VCaP (cell line): ENCODE results near the gene EID1.

Experiments used
- H3K27ac ChIP-seq: fragments of 450-650 bp; 2 replicates; pipeline ENCODE4 v1.5.1; 2017
- TF ChIP-seq, protein P1 (sequence below): fragments of 450-650 bp; conservative IDR thresholded peaks from 2 replicates; pipeline ENCODE4 v1.5.1; 2017; ENCODE audit warnings: mild to moderate bottlenecking, moderate library complexity

EID1 gene

DNA sequence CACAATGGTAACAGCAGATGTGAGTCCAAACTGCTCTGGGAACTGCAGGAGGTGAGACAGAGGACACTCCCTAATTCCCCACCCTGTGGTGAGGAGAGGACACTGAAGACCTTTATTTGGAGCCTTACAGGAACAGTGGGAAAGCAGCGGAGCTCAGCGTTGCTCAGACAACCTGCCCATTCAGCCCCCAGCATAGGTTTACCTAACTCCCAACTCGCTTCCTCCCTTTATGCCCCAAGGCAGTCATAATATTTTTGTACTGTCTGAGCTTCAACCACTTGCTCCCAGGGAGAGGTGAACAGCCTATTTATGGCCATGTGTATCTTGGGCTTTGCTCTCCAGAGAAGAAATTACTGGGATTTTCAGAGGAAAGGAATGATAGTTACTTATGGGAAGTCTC, 51.7 kb downstream of the EID1 start:
- TF ChIP-seq, protein P1, sequence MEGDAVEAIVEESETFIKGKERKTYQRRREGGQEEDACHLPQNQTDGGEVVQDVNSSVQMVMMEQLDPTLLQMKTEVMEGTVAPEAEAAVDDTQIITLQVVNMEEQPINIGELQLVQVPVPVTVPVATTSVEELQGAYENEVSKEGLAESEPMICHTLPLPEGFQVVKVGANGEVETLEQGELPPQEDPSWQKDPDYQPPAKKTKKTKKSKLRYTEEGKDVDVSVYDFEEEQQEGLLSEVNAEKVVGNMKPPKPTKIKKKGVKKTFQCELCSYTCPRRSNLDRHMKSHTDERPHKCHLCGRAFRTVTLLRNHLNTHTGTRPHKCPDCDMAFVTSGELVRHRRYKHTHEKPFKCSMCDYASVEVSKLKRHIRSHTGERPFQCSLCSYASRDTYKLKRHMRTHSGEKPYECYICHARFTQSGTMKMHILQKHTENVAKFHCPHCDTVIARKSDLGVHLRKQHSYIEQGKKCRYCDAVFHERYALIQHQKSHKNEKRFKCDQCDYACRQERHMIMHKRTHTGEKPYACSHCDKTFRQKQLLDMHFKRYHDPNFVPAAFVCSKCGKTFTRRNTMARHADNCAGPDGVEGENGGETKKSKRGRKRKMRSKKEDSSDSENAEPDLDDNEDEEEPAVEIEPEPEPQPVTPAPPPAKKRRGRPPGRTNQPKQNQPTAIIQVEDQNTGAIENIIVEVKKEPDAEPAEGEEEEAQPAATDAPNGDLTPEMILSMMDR: no peak
- H3K27ac ChIP-seq: no peak overlapping the region
